ENCODE results near the gene CCDC81.

DNA sequence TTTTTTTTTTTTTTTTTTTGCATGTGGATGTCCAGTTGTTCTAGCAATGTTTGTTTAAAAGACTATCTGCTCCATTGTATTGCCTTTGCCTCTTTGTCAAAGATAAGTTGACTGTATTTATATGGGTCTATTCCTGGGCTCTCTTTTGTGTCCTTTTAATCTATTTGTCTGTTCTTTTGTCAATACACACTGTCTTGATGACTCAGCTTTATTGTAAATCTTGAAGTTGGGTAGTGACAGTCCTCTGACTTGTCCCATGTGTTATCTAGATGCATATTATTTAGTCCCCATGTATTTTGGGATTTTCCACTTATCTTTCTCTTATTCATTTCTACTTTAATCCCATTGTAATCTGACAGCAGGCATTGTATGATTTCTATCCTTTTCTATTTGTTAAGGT is 3.3 kb downstream of the CCDC81 start:
- TF ChIP-seq SAFB2 (CRISPR knock-in tag; IDR thresholded peaks at IDR 0.05; ENCODE audit: borderline replicate concordance, low read depth), result no peak
- TF ChIP-seq, protein P1, sequence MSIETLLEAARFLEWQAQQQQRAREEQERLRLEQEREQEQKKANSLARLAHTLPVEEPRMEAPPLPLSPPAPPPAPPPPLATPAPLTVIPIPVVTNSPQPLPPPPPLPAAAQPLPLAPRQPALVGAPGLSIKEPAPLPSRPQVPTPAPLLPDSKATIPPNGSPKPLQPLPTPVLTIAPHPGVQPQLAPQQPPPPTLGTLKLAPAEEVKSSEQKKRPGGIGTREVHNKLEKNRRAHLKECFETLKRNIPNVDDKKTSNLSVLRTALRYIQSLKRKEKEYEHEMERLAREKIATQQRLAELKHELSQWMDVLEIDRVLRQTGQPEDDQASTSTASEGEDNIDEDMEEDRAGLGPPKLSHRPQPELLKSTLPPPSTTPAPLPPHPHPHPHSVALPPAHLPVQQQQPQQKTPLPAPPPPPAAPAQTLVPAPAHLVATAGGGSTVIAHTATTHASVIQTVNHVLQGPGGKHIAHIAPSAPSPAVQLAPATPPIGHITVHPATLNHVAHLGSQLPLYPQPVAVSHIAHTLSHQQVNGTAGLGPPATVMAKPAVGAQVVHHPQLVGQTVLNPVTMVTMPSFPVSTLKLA (IDR thresholded peaks at IDR 0.05), result no peak
- no peak for TF ChIP-seq HNF4A (CRISPR knock-in tag; IDR thresholded peaks at IDR 0.05)
- TF ChIP-seq SMYD3 (CRISPR knock-in tag; IDR thresholded peaks at IDR 0.05), result no peak
- TF ChIP-seq, protein P2, sequence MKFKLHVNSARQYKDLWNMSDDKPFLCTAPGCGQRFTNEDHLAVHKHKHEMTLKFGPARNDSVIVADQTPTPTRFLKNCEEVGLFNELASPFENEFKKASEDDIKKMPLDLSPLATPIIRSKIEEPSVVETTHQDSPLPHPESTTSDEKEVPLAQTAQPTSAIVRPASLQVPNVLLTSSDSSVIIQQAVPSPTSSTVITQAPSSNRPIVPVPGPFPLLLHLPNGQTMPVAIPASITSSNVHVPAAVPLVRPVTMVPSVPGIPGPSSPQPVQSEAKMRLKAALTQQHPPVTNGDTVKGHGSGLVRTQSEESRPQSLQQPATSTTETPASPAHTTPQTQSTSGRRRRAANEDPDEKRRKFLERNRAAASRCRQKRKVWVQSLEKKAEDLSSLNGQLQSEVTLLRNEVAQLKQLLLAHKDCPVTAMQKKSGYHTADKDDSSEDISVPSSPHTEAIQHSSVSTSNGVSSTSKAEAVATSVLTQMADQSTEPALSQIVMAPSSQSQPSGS (CRISPR knock-in tag; IDR thresholded peaks at IDR 0.05), result no peak
- no peak for TF ChIP-seq THAP11 (CRISPR knock-in tag; IDR thresholded peaks at IDR 0.05)
- no peak for TF ChIP-seq SRSF1 (optimal IDR thresholded peaks at IDR 0.05; ENCODE audit: low read depth, low read length)
